Neuron (in vitro differentiated cells): ENCODE results near the gene FRMPD1.

Source experiments
- H2AFZ ChIP-seq: one replicate; pipeline ENCODE4 v1.6.1; 2013; ENCODE audit warnings: low read depth, mild to moderate bottlenecking, inconsistent platforms, low read length, moderate library complexity
- H3K27me3 ChIP-seq: one replicate; pipeline ENCODE4 v1.6.1; 2013; ENCODE audit warnings: low read length; ENCODE audit not compliant: insufficient read depth
- H3K36me3 ChIP-seq: one replicate; pipeline ENCODE4 v1.6.1; 2013; ENCODE audit warnings: low read length; ENCODE audit not compliant: insufficient read depth
- H3K4me1 ChIP-seq: one replicate; pipeline ENCODE4 v1.6.1; 2013; ENCODE audit warnings: low read length; ENCODE audit not compliant: insufficient read depth
- H3K4me3 ChIP-seq: 2 replicates; pipeline ENCODE4 v1.5.1; 2013; ENCODE audit warnings: mild to moderate bottlenecking, low read length, moderate library complexity
- H3K9me3 ChIP-seq: one replicate; pipeline ENCODE4 v1.6.1; 2013; ENCODE audit warnings: low read length

Gene FRMPD1

DNA sequence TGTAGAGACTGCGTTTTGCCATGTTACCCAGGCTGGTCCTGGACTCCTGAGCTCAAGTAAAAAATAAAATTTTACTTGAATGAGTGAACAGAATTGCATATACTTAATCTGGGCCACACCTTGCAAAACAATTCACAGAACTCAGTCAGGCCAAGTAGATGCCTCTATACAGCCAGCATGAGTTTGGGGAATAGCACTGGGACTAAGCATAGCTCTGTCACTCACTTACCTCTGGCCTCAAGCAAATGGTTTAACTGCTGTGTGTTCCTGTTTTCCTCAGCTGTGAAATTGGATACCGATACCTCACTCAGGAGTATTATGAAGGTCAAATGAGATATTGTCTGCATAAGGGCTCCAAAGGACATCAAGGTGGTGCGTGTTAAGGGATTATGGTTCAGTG lies 10.9 kb upstream of the FRMPD1 start:
- peaks cover 25% of the 10 kb centered on the region for H3K27me3 ChIP-seq
- H3K9me3 ChIP-seq = no peaks in the 10 kb centered on the region
- no peaks in the 10 kb centered on the region for H3K36me3 ChIP-seq
- no peak overlapping the region for H2AFZ ChIP-seq
- H3K4me1 ChIP-seq = no peaks in the 10 kb centered on the region
- no peak overlapping the region for H3K4me3 ChIP-seq

DNA sequence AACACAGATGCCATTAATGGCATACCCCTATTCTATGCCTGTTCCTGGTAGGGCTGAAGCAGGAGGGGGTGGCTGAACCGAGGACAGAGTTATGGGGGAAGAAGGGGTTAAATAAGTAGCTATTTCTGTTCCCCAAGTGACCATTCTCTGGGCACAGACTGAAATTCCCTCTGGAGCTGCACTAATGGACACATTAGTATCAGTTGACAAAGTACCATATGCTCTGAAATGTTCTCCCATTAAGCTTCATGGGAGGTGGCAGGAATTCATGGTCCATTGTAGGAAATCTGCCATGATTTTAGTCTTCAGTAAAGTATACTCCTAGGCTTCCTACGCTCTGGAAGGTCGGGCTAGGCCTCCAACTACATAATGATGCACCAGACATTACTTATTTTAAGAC lies 10.5 kb upstream of the FRMPD1 start:
- Histone ChIP-seq H3K27me3 (peaks cover 26% of the 10 kb centered on the region), H3K9me3 (no peaks in the 10 kb centered on the region), H3K36me3 (no peaks in the 10 kb centered on the region), H2AFZ (no peak overlapping the region), H3K4me3 (no peak overlapping the region), H3K4me1 (no peaks in the 10 kb centered on the region)

DNA sequence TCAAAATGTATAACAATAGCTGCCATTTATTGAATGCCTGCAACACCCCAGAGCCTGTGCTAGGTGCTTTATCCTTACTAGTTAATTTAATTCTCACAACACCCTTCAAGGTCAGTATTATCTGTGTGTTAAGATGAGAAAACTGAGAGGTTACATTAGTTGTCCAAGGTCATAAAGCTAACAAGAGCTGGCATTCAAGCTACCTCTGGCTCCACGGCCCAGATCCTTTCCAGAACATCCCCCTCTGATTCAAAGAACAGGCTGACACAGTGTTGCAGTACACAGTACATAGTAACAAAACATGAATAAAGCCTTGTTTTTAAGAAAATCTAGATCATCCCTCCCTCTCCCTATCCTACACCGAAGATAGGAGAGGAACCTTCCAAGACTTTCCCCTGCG lies 9.4 kb upstream of the FRMPD1 start:
- Histone ChIP-seq H2AFZ (no peak overlapping the region), H3K9me3 (no peaks in the 10 kb centered on the region), H3K27me3 (peaks cover 36% of the 10 kb centered on the region), H3K36me3 (no peaks in the 10 kb centered on the region), H3K4me3 (no peak overlapping the region), H3K4me1 (no peaks in the 10 kb centered on the region)

DNA sequence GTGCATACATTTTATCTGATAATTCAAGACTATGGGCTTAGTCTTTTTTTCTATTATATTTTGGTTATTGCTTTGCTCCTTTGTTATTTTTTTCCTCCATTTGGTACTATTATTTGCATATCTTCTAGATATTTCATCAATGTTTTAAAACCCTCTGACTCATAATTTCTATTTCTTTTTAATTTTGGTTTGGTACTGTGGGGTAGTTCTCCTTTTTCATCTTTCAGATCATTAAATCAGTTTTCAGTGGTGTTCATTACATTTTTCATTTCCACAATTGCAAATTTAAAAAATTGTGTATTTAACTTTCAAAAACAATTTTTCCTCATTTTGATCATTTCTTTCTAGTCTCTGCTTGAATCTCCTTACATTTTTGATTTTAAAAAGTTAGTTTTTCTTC lies 7.5 kb upstream of the FRMPD1 start:
- no peak overlapping the region for H2AFZ ChIP-seq
- H3K27me3 ChIP-seq = peaks cover 44% of the 10 kb centered on the region
- no peaks in the 10 kb centered on the region for H3K36me3 ChIP-seq
- no peak overlapping the region for H3K4me3 ChIP-seq
- H3K9me3 ChIP-seq = no peaks in the 10 kb centered on the region
- H3K4me1 ChIP-seq = no peaks in the 10 kb centered on the region

DNA sequence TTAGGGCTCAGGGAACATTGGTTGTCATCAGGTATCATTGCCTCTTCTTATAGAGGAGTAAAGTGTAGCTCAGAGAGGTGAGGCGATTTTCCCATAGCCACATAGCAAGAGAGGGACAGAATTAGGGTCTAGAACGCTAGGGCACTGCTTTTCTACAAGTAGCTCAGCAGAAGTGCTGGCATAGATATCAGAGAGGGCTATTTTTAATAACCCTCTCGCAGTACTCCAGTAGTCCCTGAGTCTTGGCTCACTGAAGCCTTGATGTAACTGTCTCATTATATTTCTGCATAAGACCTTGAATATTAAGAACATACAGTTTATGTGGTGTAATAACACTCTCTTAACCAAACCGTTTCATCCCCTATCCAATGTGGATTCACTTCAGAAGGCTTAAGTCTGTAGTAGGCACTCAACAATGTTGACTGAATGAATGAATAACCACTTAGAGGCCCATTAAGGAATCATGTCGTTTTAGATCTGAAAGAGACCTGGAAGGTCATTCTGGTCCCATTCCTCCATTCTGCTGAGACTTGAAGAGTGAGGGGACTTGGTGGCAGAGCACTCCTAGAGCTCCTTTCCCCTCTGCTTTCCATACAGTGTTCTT lies 4.7 kb upstream of the FRMPD1 start:
- Histone ChIP-seq H3K4me1 (peaks cover 2% of the 10 kb centered on the region), H3K36me3 (no peaks in the 10 kb centered on the region), H3K27me3 (peaks cover 64% of the 10 kb centered on the region), H2AFZ (no peak overlapping the region), H3K4me3 (no peak overlapping the region), H3K9me3 (no peaks in the 10 kb centered on the region)

DNA sequence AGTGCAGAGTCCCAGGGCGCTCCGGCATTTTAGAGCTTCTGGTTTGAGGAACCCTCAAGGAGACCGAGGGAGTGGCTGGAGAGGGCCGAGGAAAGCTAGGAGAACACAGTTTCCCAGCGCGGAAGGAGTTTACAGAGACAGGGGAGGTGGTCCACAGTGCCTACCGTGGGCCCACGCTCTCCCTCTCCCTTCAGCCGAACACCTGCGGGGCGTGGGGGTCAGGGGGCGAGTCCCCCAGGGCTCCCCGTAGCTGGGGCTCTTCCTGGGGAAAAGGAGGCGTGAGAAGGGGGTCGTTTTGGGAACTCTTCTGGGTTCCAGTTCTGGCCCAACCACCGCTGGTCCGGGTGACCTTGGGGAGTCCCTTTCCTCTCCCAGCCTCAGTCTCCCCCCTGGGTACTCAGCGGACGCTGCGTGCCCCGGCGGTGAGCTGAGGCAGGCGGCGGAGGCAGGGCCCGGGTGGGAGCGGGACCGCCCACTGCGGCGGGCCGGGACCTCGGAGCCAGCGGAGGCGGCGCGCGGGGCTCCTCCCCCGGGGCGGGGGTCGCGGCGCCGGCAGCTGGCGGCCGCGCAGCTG lies 368 bp upstream of the FRMPD1 start:
- Histone ChIP-seq H3K27me3 (peaks cover 79% of the 10 kb centered on the region), H2AFZ (no peak overlapping the region), H3K4me1 (peaks cover 5% of the 10 kb centered on the region), H3K36me3 (no peaks in the 10 kb centered on the region), H3K4me3 (no peak overlapping the region), H3K9me3 (no peaks in the 10 kb centered on the region)

DNA sequence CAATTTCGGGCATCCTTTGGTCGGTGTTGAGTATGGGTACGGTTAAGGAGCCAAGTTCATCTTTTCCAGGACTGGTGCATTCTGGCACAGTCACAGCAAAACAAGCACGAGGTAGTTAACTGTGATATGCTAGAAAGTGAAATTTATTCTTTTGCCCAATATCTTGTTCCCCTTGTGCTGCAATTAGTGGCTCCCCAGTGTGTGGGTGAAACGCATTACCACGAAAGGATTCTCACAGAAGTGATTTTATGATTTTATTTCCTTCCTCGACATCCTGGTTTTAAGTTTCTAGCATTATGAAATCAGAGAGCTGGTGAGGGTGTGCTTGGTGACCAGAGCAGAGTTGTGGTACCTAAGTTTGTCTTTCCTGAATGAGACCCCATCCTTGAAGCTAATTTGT lies 1.5 kb downstream of the FRMPD1 start:
- H3K4me1 ChIP-seq = peaks cover 5% of the 10 kb centered on the region
- no peak overlapping the region for H2AFZ ChIP-seq
- H3K27me3 ChIP-seq = peaks cover 74% of the 10 kb centered on the region
- no peaks in the 10 kb centered on the region for H3K36me3 ChIP-seq
- H3K9me3 ChIP-seq = no peaks in the 10 kb centered on the region
- H3K4me3 ChIP-seq = no peak overlapping the region

DNA sequence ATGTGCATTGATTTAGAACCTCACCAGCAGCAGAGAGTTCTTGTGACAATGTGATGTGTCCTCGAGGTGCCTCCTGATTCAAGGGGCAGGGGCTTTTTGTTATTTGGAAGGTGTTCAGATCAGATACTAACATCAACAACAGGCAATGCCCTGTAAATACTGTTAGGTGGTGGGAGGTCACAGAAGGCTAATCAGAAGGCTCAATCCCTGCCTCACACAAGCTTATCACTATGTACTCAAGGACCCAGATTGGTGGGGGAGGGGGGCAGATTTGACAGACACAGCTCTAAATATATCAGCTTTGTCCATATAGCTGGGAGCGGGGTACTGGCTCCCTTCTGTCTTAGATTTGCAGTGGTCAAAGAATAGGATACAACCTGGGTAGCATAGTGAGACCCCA lies 2.6 kb downstream of the FRMPD1 start:
- Histone ChIP-seq H3K4me1 (peaks cover 5% of the 10 kb centered on the region), H3K27me3 (peaks cover 69% of the 10 kb centered on the region), H3K36me3 (no peaks in the 10 kb centered on the region), H3K4me3 (no peak overlapping the region), H3K9me3 (no peaks in the 10 kb centered on the region), H2AFZ (no peak overlapping the region)

DNA sequence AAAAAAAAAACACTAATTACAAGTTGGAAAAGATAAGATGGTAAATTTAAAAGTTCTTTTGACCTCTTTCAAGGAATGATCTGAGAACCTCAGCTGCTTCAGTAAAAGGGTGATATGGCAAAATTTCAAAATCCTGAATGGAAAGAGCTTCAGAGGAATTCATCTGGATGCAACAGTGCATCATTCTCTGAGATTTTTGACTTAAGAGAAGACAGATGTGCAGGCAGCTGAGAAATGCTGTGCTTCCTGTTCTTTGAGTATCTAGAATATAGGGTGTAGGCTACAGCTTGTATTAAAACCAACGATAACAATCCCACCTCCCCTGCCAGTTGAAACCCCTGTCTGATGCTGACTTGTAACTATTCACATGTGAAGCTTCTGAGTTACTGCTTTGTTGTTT lies 6.2 kb downstream of the FRMPD1 start:
- Histone ChIP-seq H3K4me1 (no peaks in the 10 kb centered on the region), H3K4me3 (no peak overlapping the region), H3K9me3 (peaks cover 2% of the 10 kb centered on the region), H3K36me3 (no peaks in the 10 kb centered on the region), H2AFZ (no peak overlapping the region), H3K27me3 (peaks cover 54% of the 10 kb centered on the region)

DNA sequence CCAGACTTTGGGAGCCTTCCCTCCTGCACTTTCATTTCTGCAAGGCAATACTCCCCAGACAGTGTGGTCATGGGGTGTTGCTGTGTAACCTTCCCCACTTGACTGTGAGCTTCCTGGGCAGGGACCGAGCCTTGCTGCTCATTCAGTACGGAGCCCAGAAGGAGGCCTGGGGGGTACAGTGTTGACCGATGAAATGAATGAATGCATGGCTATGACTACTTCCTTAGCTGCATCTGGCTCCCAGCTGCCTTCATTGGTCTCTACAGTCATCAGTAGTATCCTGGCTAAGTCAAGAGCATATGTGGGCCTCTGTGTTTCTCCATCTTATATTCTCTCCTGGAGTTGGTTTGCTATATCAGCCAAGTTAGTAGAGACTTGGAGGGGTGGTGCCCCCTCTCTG lies 9.9 kb downstream of the FRMPD1 start:
- Histone ChIP-seq H3K9me3 (peaks cover 2% of the 10 kb centered on the region), H3K27me3 (peaks cover 34% of the 10 kb centered on the region), H3K36me3 (no peaks in the 10 kb centered on the region), H3K4me3 (no peak overlapping the region), H2AFZ (no peak overlapping the region), H3K4me1 (no peaks in the 10 kb centered on the region)

DNA sequence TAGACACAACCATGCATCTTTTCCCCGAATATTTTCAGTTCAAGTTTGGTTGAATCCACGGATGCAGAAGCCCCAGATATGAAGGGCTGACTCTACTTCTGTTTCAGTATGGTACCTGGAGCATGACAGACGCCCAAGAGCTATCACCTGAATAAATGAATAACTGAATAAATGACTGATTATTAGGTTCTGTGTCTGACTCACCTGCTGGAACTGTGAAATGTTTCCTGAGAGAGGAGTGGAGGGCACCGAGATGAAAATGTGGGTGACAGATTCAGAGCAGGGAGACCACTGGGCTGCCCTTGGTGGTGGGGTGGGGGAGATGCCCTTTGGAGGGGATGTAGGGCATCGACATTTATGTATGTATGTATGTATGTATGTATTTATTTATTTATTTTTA lies 13.2 kb downstream of the FRMPD1 start:
- H3K27me3 ChIP-seq = peaks cover 30% of the 10 kb centered on the region
- H3K36me3 ChIP-seq = no peaks in the 10 kb centered on the region

DNA sequence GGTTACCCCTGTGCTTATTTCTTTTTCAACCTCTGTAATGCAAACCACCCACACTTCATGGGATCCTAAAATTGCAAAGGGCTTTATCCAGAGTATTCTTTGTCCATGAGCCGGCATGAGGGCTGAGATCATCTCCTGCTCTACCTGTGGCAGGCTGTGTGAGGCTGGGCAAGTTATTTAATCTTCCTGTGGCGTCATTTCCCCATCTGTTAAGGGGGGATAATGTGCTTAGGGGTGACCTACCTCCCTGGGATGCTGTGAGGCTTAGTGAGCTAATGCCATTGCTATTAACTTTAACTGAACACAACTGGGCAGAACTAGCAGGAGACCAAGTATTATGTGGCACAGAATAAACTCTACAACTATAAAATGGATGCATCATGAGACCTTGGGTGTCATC lies 17.0 kb downstream of the FRMPD1 start:
- Histone ChIP-seq H3K4me3 (no peak overlapping the region), H2AFZ (no peak overlapping the region), H3K36me3 (no peaks in the 10 kb centered on the region), H3K27me3 (peaks cover 30% of the 10 kb centered on the region), H3K9me3 (no peaks in the 10 kb centered on the region), H3K4me1 (no peaks in the 10 kb centered on the region)

More for the DNA sequence above, 13.2 kb downstream of the FRMPD1 start:
- H3K4me3 ChIP-seq = no peak overlapping the region
- peaks cover 2% of the 10 kb centered on the region for H3K9me3 ChIP-seq
- H2AFZ ChIP-seq = no peak overlapping the region
- no peaks in the 10 kb centered on the region for H3K4me1 ChIP-seq

DNA sequence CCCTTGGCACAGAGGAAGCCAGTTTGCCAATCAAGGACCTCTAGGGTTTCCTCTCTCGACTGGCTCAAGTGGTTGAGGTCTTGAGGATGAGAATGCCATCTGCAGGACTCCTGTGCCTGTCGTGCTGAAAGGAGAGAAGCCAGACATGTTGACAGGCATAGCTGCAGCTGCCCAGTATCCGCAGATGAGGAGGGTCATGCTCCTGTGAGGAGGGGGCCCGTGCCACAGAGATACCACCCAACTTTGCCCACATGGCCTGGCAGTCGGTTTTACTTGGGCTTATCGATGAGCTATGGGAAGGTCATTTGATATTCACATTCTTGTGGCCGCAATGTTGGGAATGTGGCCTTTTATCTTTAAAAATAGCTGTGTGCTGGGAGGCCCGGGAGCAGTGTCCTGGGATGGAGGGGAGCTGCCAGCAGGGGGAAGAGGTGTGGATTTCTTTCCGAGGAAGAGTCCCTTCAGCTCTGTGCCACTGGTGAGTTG lies 17.4 kb downstream of the FRMPD1 start:
- no peaks in the 10 kb centered on the region for H3K4me1 ChIP-seq
- peaks cover 30% of the 10 kb centered on the region for H3K27me3 ChIP-seq
- H3K36me3 ChIP-seq = no peaks in the 10 kb centered on the region
- H2AFZ ChIP-seq = no peak overlapping the region
- no peaks in the 10 kb centered on the region for H3K9me3 ChIP-seq
- no peak overlapping the region for H3K4me3 ChIP-seq

DNA sequence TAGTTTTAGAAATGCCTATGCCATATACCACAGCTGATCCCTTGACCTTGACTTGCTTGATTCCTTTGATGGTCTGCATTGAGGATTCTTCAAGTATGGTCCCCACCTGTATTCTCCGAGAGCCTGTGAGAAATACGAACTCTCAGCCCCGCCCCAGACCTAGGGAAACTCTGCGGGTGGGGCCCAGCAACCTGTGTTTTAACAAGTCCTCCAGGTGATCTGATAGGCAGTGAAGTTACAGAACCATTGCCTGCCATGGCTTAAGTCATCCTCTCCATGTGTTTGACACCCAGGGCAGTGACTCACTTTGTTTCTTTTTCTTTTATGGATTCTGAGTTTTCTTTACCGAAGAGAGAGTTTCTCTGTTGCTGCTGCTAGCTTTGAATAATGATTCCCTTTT lies 18.5 kb downstream of the FRMPD1 start:
- H3K27me3 ChIP-seq = peaks cover 26% of the 10 kb centered on the region
- no peaks in the 10 kb centered on the region for H3K9me3 ChIP-seq
- no peaks in the 10 kb centered on the region for H3K36me3 ChIP-seq
- no peak overlapping the region for H2AFZ ChIP-seq
- H3K4me1 ChIP-seq = no peaks in the 10 kb centered on the region
- H3K4me3 ChIP-seq = no peak overlapping the region
